Sigmoid colon (tissue), 4 donors: ENCODE results near the gene TBC1D8B.

ENCODE experiments used
- EP300 ChIP-seq, 4 donors: sonication (generic); formaldehyde crosslinking; IDR thresholded peaks; one replicate each; pipeline ENCODE4 v1.6.1; 2017; ENCODE audit warnings: antibody characterized with exemption in 4 of 4
- POLR2A ChIP-seq, 2 donors: fragments of 450-650 bp; IDR thresholded peaks; one replicate each; pipeline ENCODE4 v1.6.1; 2016; ENCODE audit warnings: antibody characterized with exemption in 2 of 2, mild to moderate bottlenecking in 2 of 2, moderate library complexity in 2 of 2
- POLR2AphosphoS5 ChIP-seq, 4 donors: sonication (generic); formaldehyde crosslinking; IDR thresholded peaks; one replicate each; pipeline ENCODE4 v1.6.1; 2017; ENCODE audit warnings: antibody characterized with exemption in 4 of 4
- TF ChIP-seq, protein P1 (sequence below), 4 experiments: fragments of 450-650 bp in 3 of 4; fragments of 200-600 bp in 1 of 4; IDR thresholded peaks; one replicate each; pipeline ENCODE4 v1.5.1; 2016 to 2019; ENCODE audit warnings: antibody characterized with exemption in 4 of 4, mild to moderate bottlenecking in 3 of 4, moderate library complexity in 2 of 4

DNA sequence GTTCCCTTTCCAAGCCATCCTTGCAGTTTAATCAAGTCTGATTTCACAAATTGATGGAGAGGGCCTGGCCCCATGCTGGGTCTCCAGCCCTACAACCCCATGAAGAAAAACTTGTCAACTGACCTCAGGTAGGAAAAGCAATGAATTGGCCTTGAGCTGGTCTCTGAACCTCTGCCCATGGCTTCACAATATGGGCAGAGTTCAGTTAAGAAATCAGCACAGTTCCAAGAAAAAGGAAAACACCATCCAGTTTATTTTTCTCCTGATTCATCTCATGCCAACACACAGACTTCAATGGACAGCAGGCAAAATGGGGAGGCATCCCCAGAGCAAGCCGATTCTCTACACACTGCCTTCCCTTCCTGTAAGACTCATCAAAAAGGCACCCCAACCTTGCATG is 97.4 kb downstream of the TBC1D8B start:
- TF ChIP-seq POLR2AphosphoS5 (IDR thresholded peaks at IDR 0.05) (no peak), POLR2A (IDR thresholded peaks at IDR 0.05) (no peak), EP300 (IDR thresholded peaks at IDR 0.05) (no peak)
- TF ChIP-seq, protein P1, sequence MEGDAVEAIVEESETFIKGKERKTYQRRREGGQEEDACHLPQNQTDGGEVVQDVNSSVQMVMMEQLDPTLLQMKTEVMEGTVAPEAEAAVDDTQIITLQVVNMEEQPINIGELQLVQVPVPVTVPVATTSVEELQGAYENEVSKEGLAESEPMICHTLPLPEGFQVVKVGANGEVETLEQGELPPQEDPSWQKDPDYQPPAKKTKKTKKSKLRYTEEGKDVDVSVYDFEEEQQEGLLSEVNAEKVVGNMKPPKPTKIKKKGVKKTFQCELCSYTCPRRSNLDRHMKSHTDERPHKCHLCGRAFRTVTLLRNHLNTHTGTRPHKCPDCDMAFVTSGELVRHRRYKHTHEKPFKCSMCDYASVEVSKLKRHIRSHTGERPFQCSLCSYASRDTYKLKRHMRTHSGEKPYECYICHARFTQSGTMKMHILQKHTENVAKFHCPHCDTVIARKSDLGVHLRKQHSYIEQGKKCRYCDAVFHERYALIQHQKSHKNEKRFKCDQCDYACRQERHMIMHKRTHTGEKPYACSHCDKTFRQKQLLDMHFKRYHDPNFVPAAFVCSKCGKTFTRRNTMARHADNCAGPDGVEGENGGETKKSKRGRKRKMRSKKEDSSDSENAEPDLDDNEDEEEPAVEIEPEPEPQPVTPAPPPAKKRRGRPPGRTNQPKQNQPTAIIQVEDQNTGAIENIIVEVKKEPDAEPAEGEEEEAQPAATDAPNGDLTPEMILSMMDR (IDR thresholded peaks at IDR 0.05) = no peak
